Embryonic facial prominence (tissue), 1 donor: ENCODE results near the gene PHLDB3.

Experiments used
- DNase-seq: peaks from one replicate; pipeline ENCODE4 v3.0.0-alpha.2; 2016; ENCODE audit errors: extremely low spot score

Gene PHLDB3

DNA sequence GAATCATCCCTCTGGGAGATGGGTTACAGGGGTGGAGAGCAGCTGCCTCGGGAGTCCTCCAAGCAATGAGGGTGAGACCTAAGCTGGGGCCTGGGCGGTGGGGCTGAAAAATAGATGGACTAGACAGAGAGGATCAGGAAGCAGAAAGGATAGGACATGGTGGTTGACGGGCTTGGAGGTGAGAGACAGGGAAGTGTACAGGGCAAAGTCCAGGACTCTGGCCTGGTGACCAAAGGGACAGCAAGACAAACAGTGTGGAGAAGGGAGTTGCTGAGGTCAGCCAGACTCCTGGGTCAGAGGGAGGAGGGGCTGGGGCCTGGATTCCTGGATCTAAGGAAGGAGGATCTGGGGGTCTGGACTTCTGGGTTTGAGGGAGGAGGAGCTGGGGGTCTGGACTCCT, 5.5 kb downstream of the PHLDB3 start:
- no peak for DNase-seq

- DNase-seq = no peak
Observed at GRCh38 chr19:43498233-43498842, 6.2 kb downstream of the PHLDB3 start.

DNA sequence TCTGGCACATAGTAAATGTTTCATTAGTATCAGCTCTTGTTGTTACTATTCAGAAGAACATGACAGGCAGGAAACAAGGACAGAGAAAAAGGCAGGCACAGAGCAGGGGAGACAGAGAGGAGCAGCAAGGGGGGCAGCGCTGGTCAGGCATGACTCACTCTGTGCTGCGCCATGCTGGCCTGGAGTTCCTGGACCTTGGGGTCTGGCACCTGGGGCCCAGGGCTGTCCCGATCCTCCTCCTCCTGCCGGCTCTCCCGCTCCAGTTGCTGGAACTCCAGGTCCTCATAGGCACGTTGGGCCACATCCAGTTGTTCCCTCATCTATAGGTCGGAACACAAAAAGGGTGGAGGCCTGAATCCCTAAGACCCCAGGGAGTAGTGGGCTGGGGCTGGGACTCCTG, 7.6 kb downstream of the PHLDB3 start:
- DNase-seq = no peak

- no peak for DNase-seq
Observed at GRCh38 chr19:43495082-43495481, 9.5 kb downstream of the PHLDB3 start.

DNA sequence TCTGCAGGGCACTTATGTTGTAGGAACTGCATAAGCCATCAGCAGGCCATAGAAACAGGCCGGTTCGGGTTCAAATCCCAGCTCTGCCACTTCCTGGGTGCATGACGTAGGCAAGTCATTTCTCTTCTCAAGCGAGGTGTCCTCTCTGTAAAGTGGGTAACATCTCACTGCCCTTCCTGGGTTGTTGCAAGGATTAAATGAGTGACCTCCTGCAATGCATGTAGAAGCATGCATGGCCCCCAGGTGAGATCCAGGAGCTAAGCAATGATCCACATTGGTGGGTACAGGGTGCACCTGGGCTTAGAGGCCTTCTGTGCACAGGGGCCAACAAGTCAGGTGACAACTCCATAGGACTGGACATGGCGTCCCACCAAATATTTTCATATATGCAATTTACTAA, 13.8 kb downstream of the PHLDB3 start:
- no peak for DNase-seq

GRCh38 chr19:43489979-43490599, 14.5 kb downstream of the PHLDB3 start:
- DNase-seq = no peak

DNA sequence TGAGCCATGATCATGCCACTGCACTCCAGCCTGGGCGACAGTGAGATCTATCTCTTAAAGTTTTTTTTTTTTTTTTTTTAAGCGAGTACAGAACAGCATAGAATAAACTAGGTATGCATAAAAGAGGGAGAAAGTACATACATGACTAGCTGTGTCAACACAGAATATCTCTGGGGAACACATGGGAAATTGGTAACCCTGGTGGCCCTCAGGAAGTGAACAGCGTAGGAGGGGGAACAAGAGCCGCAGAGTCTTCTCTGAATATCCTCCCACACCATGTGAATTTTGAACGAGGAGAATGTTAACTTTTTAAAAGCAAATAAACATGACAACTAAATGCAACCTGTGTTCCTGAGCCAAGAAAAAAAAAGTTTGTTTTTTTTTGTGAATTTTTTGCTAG, 15.2 kb downstream of the PHLDB3 start:
- DNase-seq = no peak

DNA sequence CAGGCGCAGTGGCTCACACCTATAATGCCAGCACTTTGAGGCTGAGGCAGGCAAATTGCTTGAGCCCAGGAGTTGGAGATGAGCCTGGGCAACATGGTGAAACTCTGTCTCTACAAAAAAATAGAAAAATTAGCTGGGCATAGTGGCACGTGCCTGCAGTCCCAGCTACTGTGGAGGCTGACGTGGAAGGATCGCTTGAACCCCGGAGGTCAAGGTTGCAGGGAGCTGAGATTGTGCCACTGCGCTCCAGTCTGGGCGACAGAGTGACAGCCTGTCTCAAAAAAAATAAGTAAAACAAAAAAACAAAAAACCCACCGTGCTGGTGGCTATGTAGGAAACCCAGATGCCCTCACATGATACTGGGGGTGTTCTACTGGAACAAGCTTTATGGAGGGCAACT, 16.4 kb downstream of the PHLDB3 start:
- DNase-seq = no peak

GRCh38 chr19:43486412-43486811, 18.1 kb downstream of the PHLDB3 start:
- DNase-seq = no peak

GRCh38 chr19:43485951-43486350, 18.6 kb downstream of the PHLDB3 start:
- DNase-seq = no peak

DNA sequence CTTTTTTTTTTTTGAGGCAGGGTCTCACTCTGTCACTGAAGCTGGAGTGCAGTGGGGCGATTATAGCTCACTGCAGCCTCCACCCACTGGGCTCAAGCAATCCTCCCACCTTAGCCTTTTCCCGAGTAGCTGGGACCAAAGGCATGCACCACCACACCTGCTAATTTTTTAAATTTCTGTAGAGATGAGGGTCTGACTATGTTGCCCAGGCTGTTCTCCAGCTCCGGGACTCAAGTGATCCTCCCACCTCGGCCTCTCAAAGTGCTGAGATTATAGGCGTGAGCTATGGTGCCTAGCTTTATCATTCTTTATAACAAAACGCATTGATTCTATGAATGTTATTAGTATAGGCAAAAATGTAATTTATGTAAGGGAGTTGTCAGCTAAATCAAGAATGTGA, 21.3 kb downstream of the PHLDB3 start:
- DNase-seq = no peak

DNA sequence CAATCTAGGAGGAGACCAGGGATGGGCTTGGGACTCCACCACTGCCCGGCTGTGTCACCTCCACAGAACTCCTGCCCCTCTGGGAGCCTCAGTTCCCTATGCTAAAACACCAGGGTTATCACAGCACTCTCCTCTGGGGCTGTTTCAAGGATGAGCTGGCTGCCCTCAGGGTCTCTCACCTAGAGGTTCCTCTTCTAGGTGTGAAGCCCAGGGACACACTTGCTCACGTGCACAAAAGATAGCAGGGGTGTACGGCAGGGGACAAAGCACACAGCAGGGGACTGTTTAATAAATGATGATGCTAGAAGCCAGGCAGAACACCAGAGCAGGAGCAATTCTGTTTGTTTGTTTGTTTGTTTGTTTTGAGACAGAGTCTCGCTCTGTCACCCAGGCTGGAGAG, 22.4 kb downstream of the PHLDB3 start:
- DNase-seq = no peak

DNA sequence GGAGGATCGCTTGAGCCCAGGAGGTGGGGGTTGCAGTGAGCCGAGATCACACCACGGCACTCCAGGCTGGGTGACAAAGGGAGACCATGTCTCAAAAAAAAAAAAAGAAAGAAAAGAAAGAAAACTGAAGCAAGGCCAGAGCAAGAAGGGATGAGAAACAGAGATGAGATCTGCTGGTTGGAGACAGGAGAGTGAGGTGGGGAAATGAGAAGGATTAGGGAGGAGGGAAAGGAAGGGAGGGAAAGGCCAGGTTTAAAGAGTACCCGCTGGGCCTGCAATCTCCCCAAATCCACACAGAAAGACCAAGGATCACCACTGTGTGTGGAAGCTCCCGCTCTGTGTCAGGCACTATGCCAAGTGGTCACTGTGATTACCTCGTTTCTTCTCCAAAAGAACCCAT, 22.8 kb downstream of the PHLDB3 start:
- no peak for DNase-seq

- DNase-seq = no peak
Observed at GRCh38 chr19:43480574-43480973, 24.0 kb downstream of the PHLDB3 start.

GRCh38 chr19:43479961-43480561, 24.5 kb downstream of the PHLDB3 start:
- no peak for DNase-seq

GRCh38 chr19:43479226-43479625, 25.3 kb downstream of the PHLDB3 start:
- no peak for DNase-seq

- no peak for DNase-seq
Observed at GRCh38 chr19:43478323-43478722, 26.2 kb downstream of the PHLDB3 start.

GRCh38 chr19:43476606-43477005, 27.9 kb downstream of the PHLDB3 start:
- DNase-seq = no peak

DNA sequence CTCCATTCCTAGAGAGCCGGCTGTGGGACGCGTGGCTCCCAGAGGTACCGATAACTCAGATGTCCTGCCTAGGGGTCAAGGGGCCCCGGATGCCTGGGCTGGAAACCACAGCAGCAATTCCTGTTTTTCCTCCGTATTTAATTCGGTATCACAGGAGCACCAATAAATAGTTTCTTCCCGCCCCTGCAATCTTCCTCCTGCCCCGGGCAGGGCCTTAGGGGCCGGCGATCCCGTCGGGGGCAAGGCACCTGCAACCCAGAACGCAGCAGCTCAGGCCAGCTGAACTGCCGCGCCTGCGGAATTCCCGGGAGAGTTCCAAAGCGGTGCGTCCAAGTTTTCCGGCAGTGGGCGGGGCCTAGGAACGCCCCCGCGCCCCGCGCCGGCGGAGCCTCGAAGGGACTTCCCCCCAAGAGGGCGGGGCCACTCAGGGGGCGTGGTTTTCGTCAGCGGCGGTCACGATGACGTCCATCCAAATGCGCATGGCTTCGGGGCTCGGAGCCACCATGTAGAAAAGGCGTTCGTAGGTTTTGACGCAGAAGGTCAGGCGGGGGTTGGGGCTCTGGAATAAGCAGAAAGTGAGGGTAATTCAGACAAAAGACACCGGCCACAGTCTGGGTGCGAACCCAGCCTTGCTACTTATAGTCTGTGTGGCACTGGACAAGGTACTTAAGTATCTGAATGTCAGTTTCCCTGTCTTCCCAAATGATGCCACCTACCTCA, 29.4 kb downstream of the PHLDB3 start:
- DNase-seq = peak; percentile 64

GRCh38 chr19:43474487-43474886, 30.1 kb downstream of the PHLDB3 start:
- no peak for DNase-seq

GRCh38 chr19:43471091-43471490, 33.5 kb downstream of the PHLDB3 start:
- no peak for DNase-seq

DNA sequence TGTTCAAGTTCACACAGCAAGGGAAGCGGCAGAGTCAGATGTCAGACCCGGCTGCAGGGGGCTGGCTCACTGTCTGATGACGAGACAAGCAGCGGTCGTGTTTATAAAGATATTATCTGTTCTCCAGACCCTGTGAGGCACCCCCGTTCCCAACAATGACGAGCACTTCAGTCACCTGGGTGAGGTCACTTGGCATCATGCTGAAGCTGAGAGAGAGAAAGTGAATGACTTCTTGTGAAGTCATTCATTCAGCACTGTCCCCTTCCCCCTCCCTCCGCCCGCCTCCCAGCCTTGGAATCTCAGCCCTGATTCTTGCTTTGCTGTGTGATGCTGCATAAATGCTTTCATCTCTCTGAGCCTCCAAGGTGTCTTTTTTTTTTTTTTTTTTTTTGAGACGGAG, 34.3 kb downstream of the PHLDB3 start:
- DNase-seq = no peak

DNA sequence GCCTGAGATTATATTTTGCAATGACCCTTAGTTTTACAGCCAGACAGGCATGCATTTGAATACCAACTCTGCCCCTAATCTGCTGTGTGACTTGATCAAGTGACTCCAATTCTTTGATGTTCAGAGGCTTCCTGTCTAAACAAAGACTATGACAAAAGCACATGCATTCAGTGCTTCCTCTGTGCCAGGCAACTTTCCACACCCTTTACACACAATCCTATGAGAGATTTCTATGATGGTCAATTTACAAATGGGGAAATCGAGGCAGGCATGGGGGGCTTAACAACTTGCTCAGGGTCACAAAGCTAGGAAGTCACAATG, 35.4 kb downstream of the PHLDB3 start:
- no peak for DNase-seq
